GM18907 (cell line): ENCODE data around the gene ENTR1.
"Not testable (repeated sequence)": the region's sequence is repeated elsewhere in the genome, so short reads cannot be mapped to it uniquely, and the experiment has no call there.

ENCODE experiments used
- ATAC-seq: cut with Tn5 transposase; IDR thresholded peaks from one replicate; pipeline ENCODE4 v1.9.1; 2021; ENCODE audit warnings: mild to moderate bottlenecking, moderate library complexity; ENCODE audit not compliant: unreplicated experiment

ENTR1 gene

DNA sequence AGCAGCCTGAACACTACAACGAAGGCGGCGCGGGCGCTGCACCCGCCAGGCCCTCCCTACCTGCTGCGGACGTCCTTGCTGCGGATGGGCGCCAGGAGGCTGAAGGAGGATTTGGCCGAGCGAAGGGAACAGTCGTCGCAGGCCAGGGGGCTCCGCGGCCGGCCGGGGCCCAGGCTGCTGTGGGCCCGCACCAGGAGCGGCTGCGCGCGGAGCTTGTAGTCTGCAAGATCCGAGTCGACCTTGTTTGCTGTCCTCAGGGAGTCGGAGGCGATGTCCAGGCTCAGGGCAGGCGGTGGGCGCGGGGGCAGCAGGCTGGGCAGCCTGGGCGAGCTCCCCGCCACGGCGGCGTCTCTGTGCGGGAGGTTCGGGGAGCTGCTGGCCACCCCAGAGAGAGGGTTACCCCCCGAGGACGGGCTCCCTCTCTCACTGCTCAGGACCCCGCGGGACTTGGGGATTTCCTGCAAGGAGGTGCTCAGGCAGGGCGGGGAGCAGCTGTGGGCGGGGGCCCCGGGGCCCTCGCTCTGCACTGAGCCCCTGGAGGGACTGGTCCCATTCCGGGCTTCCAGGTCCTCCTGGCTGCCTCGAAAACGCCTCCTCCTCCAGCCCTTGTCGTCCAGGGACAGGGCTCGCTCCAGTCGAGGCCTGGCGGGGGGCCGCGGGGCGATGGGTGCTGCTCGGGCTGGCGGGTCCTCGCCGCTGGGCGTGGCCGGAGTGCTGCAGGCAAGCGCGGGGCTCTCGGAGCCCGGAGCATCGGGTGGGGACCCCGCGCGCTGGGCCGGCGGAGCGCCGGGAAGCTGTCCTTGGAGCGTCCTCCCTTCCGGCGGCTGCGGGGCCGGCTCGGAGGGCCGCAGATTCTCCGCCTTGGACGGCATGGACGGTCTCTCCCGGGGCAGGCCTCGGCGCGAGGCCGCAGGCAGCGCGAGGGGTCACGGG is 28.4 kb upstream of the ENTR1 start:
- peak; percentile 56 for ATAC-seq

DNA sequence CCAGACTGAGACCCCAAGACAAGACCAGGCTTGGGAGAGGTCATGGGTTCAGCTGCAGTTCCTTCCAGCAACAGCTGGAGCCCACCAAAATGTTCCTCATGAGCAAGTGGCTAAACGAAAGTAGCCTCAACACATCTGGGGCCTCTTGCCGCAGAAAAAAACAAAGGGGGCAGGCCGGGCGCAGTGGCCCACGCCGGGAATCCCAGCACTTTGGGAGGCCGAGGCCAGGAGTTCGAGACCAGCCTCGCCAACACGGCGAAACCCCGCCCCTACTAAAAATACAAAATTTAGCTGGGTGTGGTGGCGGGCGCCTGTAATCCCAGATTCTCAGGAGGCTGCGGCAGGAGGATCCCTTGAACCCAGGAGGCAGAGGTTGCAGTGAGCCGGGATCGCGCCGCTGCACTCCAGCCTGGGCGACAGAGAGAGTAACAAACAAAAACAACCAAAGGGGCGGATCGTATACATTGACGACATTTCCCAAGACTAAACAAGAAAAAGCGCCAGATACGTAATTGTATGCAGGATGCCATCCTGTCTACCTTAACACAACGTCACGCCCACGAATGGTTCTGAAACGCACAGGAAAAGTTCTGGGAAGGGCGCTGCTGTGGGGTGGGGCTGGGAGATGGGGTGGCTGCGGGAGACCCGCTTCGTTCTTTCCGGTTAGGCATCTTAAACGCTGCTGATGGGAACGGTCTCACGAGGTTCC is 27.6 kb upstream of the ENTR1 start:
- no peak for ATAC-seq

DNA sequence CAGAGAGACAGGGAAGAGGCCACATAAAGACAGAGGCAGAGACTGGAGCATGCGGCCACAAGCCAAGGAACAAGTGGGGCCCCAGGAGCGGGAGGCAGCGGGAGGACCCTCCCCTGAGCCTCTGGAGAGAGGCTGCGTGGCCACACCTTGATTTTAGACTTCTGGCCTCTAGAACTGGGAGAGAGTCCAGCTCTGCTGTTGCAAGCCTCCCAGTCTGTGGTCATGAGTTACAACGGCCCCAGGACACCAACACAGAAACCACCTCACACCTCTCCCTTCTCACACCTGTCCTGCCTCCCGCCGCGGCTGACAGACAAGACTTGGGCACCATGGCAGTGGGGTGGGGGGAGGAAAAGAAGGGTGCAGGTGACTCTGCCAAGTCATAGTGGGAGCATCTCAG is 27.0 kb upstream of the ENTR1 start:
- no peak for ATAC-seq

DNA sequence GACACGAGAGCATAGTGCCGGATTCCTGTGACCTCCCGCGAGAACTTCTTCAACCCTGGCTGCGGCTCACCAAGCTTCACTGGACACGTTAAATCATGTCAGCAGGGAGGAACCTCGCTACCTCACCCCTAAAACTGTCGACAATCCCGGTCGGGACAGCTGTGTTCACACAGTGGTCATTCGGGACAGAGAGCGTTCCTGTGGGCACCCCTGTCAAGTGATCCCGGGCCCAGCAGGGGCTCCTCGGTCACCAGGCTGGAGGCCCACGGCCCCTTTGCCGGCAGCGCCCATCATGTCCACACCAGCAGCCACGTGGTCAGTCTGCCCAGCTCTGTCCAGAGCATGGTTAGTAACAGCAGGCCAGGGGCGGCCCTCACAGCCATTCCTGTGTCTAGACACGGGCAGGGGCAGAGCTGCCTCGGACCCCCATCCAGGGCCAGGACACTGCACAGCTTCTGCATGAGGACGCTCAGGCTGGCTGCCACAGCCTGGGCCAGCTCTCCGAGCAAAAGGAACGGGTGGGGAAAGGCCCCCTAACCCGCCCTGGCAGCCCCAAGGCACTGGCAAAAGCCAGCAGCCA is 25.7 kb upstream of the ENTR1 start:
- no peak for ATAC-seq

DNA sequence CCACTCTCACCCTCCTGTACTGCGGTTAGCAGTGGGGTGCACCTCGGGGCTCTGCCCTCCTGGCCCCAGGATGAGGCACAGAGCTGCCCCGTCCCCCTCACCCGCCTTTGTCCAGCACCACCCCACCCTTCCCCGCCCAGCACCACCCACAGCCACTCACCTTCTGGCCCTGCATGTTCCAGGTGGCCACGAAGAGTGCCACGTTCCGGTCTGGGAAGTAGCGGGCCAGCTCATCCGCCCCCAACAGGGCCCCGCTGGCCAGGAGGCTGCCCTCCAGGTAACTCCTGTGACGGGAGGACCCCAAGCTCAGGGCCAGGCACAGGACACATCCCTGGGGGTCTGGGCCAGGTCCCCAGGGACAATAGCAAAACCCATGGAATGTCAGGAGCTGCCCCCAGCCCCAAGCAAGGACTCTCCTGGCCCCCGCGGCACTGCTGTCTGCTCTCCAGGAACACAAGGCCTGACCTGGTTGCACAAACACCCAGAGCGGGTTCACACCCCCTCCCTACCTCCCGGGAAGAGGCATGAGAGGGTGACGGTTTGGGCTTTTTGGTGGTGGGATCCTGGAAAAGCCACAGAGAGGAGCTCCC is 24.3 kb upstream of the ENTR1 start:
- ATAC-seq: no peak

DNA sequence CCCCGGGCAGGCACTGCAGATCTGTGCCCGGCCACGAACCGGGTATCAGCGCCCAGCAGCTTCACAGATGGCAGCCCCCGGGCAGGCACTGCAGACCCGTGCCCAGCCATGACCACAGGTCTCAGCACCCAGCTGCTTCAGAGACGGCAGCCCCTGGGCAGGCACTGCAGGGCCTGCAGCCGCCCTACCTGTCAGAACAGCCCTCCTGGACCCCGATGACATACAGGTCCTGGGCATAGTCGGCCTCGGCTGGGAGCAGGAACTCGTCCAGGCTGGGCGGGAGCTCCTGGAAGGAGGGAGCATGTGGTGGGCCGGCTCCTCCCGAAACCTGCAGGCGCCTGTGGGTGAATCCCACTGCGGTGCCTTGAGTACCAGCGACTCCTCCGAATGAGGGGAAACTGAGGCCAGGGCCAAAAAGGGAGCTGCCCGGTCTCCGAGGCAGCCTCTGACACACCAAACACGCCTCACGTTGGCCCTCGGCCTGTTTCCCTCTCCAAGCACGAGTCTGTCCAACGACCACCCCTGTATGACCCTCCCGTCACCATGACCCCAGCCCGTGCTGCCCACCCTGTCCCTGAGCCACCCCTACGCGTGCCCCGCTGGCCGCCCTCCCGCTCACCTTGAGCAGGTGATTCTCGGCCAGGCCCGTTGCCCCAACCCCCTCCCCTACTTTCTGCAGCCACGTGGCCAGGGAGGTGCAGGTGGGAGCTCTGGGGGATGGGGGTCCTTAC is 23.6 kb upstream of the ENTR1 start:
- ATAC-seq: no peak

DNA sequence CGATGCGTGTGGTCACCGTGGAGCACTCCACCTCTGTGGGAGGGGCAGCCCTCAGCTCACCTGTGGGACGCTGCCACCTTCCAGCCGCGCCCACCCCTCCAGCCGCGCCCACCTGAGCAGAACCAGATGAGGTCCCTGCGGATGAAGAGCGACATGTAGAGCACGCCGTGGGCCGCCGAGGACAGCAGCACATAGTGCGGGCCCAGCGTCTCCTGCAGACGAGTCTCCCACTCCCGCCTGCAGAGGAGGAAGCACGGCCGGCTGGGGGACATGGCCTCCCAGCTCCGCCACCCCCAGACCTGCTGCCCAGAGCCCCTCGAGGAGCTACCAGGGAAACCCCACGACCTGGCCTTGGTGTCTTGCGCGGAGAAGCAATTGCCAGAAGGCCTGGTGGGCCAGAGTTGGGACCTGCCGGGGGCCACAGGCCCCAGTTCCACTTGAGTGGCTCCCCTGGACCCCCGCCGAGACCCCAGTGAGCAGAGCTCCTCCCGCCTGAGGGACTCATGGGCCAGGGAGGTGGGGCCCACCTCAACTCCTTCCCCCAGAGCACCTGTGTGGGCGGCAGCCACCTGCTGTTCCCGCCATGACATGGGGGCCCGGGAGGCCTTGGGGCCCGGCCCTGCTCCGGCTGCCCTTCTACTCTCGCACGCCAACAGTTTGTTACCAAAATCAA is 22.8 kb upstream of the ENTR1 start:
- no peak for ATAC-seq

DNA sequence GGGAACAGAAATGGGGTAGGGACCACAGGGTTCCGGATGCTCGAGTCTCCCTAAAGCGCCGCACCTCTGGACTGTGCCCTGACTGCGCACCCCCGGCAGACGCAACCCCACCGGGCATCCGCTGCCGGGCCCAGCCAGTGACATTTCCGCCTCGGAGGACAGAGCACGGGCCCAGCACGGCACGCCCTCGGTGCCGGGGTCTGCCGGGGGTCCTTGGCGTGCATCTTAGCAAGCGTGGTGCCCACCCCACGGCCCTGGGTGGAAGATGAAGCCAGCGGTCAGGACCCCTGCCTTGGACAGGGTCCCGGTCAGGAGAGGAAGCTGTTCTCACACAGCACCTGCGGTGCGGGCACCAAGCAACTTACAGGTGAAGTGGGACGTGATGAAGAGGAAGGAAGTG is 22.2 kb upstream of the ENTR1 start:
- no peak for ATAC-seq

DNA sequence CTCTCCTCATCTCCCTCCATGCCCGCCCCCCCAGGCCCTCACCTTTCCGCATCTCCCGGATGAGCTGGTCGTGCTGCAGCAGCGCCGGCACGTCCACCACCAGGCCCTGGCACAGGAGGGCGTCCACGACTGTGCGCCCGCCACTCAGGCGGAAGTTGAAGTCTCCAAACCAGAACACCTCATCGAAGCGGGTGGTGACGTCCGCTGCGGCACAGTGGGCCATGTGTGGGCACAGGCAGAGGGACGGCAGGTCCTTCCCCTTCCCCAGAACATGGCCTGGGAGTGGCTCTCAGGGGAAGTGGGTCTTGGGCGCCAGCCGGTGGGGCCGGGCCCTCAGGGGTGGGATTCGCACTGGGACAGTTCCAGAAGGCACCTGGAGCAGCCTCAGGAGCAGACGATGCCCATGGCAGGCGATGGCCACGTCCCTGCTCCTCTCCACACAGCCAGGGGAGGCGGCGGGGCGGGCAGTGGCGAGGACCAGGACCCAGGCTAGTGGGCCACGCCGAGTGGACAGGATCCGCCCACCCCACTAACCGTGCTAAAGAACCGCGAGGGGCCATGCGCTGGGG is 21.5 kb upstream of the ENTR1 start:
- no peak for ATAC-seq

DNA sequence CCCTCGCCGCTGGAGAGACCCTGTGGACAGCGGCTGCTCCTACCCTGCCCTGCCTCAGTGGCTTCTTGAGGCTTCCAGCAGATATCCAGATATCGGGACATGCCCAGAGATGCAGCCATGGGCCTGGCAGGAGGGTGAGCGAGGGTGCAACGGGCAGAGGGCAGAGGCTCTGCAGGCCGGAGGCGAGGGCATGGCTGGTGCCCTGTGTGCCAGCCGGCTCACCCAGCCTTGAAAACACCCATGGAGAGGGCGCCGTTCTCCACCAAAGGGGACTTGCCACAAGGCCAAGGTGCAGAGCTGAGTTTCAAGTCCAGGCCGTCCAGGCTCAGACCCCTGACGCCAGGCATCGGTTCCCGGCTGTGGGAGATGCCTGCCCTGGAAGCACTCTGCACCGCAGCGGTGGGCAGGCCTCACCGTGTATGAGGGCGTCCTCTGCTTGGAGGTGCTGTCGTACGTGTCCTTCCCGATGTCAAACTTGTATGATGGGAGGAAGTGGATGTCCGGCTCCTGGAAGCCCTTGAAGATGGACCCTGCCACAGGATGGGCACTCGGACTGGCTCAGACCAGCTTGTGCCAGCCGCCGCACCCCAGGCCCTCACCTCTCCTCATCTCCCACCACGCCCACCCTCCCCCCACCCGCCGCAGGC is 20.3 kb upstream of the ENTR1 start:
- no peak for ATAC-seq

DNA sequence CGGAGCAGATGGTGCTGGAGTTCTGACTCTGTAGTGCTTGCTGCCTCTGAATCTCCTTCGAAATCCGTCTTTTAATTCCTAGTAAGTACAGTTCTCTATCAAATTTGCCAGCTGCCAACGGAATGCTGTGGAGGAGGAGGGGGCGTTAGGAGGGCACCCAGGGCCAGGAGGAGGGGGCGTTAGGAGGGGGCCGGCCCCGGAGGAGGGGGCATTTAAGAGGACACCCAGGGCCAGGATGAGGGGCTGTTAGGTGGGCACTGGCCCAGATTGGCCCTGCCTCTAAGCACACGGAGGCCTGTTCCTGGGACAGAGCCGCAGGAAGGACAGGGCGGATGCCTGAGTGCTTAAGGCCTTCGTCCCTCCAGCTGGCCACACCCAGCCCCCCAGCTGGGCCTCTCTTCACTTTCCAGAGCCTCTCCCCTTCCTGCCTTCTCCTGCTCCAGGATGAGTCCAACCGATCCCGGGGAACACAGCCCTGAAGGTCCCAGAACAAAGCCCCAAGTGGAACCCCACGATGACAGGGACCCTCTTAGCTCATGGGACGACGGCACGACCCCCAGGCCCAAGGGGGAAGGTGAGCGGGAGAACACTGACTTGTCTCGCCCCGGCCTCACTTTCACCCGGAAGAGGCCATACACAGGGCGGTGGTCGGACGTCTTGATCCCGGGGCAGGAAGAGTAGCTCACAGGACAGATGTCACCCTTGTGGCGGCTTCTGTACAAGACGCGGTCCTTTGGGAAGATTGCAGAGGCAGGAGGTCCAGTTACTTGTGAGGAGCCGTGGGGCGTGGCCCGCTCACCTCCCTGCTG is 19.5 kb upstream of the ENTR1 start:
- ATAC-seq: no peak

DNA sequence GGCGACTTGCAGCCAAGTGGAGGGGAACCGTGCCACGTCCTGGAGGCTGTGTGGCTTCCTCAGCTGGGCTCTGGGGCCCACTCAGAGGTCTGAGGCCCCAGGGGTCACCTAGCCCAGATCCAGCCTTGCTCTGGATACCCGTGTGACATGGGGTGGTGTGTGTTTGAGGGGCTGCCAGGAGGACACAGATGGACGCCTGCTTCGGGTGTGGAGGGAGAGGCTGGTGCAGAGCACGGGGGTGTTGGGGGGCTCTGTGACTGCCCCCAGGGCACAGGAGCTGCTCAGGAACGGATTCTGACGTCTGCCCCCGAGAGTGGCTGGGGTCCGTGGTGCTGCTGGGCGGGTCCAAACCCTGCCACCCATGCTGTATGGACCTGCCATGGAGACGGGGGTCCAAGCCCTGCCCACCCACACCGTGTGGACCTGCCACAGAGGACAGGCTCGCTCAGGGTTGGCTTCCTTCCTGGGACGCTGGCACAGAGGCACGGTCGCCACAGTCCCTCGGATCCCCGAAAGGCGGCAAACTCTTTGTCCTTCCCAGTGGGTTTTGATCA is 18.7 kb upstream of the ENTR1 start:
- ATAC-seq: no peak

DNA sequence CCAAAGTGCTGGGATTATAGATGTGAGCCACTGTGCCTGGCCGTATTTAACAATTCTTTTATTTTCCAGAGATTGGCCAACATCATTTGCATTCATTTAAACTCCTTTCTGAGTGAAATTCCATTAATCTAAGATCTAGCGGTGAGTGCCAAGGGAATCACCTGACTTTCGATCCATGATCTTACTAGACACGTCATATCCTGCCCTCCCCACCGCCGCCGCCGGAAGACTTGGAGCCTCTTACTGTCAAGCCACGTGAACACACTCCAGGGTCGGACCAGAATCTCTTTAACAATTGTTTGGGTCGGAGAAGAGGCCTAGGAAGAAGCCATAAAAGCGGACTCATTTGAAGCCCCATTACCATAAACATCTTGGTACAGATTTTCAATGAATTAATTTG is 16.4 kb upstream of the ENTR1 start:
- ATAC-seq: no peak

DNA sequence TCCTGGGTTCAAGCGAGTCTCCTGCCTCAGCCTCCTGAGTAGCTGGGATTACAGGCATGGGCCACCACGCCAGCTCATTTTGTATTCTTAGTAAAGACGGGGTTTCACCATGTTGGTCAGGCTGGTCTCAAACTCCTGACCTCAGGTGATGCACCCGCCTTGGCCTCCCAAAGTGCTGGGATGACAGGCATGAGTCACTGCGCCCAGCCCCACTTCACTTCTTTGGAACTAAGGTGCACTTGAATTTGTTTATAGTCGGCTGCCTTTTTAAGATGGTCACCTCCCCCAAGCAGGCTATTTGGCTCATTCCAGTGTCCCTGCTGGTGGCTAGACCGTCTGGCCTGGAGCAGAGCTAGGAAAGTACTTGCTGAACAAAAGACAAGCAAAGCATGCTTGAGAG is 15.0 kb upstream of the ENTR1 start:
- not testable (repeated sequence) for ATAC-seq

DNA sequence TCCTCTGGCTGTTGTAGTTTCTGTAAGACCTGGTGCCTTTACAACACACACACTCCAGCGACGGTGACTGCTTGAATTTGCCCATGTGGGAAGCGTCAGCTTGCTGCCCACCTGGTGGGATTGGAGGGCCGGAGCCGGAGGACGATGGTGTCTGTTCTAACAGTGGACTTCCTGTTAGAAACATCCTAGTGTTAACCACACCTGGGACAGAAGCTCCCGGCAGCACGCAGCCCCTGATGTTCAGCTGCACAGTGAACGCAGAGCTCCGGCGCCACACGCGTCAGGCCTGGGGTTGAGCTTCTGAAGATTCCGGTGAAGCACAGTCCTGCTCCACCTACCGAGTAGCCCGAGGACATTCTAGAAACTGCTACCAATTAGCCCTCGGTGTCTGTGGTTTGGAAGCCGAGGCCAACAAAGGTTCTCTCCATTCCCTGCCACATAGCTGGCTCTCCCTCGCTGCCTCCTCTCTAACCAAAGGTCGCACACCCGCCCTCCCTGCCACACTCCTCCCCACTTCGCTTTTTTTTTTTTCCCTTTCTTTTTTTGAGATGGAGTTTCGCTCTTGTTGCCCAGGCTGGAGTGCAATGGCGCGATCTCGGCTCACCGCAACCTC is 14.4 kb upstream of the ENTR1 start:
- no peak for ATAC-seq

DNA sequence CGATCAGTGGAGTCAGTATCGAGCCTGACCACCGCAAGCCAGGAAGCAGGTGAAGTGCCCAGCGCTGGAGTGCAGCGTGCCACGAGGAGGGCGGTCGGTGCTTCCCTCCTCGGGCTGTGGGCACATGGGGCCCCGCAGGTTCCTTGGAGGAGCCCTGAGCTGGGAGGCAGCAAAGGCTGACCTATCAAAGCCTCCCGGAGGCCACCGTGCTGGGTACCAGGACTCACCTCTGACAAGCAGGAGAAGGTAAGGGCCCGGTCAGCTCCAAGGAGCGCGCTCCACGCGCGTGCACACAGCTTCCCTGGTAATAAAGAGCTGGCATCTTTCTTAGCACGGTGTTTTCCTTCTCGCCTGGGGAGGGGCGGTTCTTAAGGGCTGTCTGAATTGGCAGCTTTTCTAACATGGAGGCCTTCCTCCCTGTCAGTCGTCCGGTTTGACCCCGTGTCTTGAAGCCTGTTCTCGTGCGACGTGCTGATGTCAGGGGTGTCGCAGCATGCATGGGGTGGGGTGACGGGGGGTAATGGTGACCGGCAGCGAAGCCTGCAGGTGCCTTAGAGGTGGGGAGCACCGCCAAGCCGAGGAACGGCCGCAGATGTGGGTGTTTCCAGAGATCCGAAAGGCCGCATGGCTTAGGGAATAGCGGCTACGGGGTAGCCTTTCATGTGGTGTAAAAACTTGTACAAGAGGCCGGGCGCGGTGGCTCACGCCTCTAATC is 13.2 kb upstream of the ENTR1 start:
- no peak for ATAC-seq

DNA sequence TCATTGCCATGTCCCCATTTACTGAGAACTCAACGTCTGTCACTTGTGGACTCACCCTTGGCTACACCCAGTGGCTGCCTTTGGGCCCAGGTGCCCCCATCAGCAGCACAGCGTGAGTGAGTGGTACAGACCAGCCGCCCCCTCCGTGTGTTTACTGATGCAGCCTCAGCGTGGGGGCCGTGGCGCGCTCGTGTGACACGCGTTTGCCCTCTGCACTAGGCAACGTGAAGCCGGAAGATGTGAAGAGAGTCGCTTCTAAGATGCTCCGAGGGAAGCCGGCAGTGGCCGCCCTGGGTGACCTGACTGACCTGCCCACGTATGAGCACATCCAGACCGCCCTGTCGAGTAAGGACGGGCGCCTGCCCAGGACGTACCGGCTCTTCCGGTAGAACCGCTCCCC is 12.5 kb upstream of the ENTR1 start:
- no peak for ATAC-seq
